8988T (cell line): ENCODE data around the gene RABL6.

Experiments
- DNase-seq: peaks from one replicate; pipeline ENCODE4 v3.0.0; 2011

Gene RABL6

GRCh38 chr9:136849038-136849959 is 41.6 kb downstream of the RABL6 start, which contains the start of gene PHPT1:
PHPT1 (plus strand) TSS chr9:136849409; CDS start chr9:136849431, 22 bp downstream.
- DNase-seq: peak; percentile 100

- DNase-seq: no peak
Measured at GRCh38 chr9:136849960-136850865, 42.5 kb downstream of the RABL6 start.

GRCh38 chr9:136850866-136851775 is 43.4 kb downstream of the RABL6 start:
- DNase-seq: no peak

GRCh38 chr9:136851941-136852663 is 44.4 kb downstream of the RABL6 start, which contains the start of gene MAMDC4:
MAMDC4 (plus strand) TSS chr9:136852346; CDS start chr9:136852417, 71 bp downstream.
- no peak for DNase-seq

GRCh38 chr9:136852664-136853595 is 45.2 kb downstream of the RABL6 start:
- peak; percentile 32 for DNase-seq

- DNase-seq: no peak
Measured at GRCh38 chr9:136853596-136854112, 45.9 kb downstream of the RABL6 start.

GRCh38 chr9:136854113-136854841 is 46.5 kb downstream of the RABL6 start:
- peak; percentile 53 for DNase-seq

GRCh38 chr9:136854842-136855460 is 47.2 kb downstream of the RABL6 start:
- DNase-seq: peak; percentile 20

- DNase-seq: peak; percentile 18
Measured at GRCh38 chr9:136855461-136856078, 47.8 kb downstream of the RABL6 start.

- DNase-seq: no peak
Measured at GRCh38 chr9:136856079-136856476, 48.3 kb downstream of the RABL6 start.

GRCh38 chr9:136856541-136857141 is 48.9 kb downstream of the RABL6 start:
- peak; percentile 16 for DNase-seq

GRCh38 chr9:136857166-136857565 is 49.4 kb downstream of the RABL6 start:
- DNase-seq: no peak

GRCh38 chr9:136857581-136858412 is 50.0 kb downstream of the RABL6 start:
- DNase-seq: no peak

GRCh38 chr9:136858452-136858843 is 50.7 kb downstream of the RABL6 start:
- DNase-seq: no peak

GRCh38 chr9:136858844-136859757 is 51.4 kb downstream of the RABL6 start:
- no peak for DNase-seq

- DNase-seq: peak; percentile 11
Measured at GRCh38 chr9:136860529-136860928, 52.8 kb downstream of the RABL6 start.
